Neural progenitor cell (in vitro differentiated cells): Measurements from ENCODE around the gene ENDOU. TPM values are rescaled to one million over a fixed set of nuclear protein-coding genes. Genes with fewer than 3 reads are reported as not detected.

ENCODE experiments used
- DNase-seq: peaks from one replicate; pipeline ENCODE4 v3.0.0-alpha.2; 2016; ENCODE audit warnings: low spot score
- H2AFZ ChIP-seq: fragments of 200-600 bp; sonication (generic); replicated peaks from 2 replicates; pipeline ENCODE4 v1.6.1; 2016; ENCODE audit warnings: antibody characterized with exemption
- H3F3A ChIP-seq: fragments of 200-600 bp; sonication (generic); 2 replicates; pipeline ENCODE4 v1.6.1; 2016; ENCODE audit warnings: antibody characterized with exemption, low read depth
- H3K27ac ChIP-seq: fragments of 200-600 bp; sonication (generic); 2 replicates; pipeline ENCODE4 v1.5.1; 2016; ENCODE audit warnings: mild to moderate bottlenecking
- H3K27me3 ChIP-seq: fragments of 200-600 bp; sonication (generic); 2 replicates; pipeline ENCODE4 v1.6.1; 2016; ENCODE audit warnings: mild to moderate bottlenecking, moderate library complexity
- H3K36me3 ChIP-seq: fragments of 200-600 bp; sonication (generic); 2 replicates; pipeline ENCODE4 v1.5.1; 2016
- H3K4me1 ChIP-seq: fragments of 200-600 bp; sonication (generic); 2 replicates; pipeline ENCODE4 v1.6.1; 2016; ENCODE audit warnings: mixed run types
- H3K4me2 ChIP-seq: fragments of 200-600 bp; sonication (generic); 2 replicates; pipeline ENCODE4 v1.6.1; 2016
- H3K4me3 ChIP-seq: fragments of 200-600 bp; sonication (generic); 2 replicates; pipeline ENCODE4 v1.5.1; 2016
- H3K79me2 ChIP-seq: fragments of 200-600 bp; sonication (generic); 2 replicates; pipeline ENCODE4 v1.6.1; 2016; ENCODE audit warnings: low read depth
- H3K9ac ChIP-seq: fragments of 200-600 bp; sonication (generic); 2 replicates; pipeline ENCODE4 v1.6.1; 2016
- H3K9me3 ChIP-seq: fragments of 200-600 bp; sonication (generic); 2 replicates; pipeline ENCODE4 v1.5.1; 2016; ENCODE audit warnings: low read depth
- H4K20me1 ChIP-seq: fragments of 200-600 bp; sonication (generic); 2 replicates; pipeline ENCODE4 v1.6.1; 2016; ENCODE audit warnings: low read depth
- H3K27ac Mint-ChIP-seq: 3 replicates; pipeline ENCODE4 v1.8.0; 2021; ENCODE audit warnings: mixed read lengths
- H3K27me3 Mint-ChIP-seq: 2 replicates; pipeline ENCODE4 v1.8.0; 2022; ENCODE audit warnings: low read depth, mild to moderate bottlenecking, inconsistent platforms, moderate library complexity, mixed read lengths; ENCODE audit not compliant: insufficient read depth
- H3K36me3 Mint-ChIP-seq: 3 replicates; pipeline ENCODE4 v1.8.0; 2021; ENCODE audit warnings: mixed read lengths
- H3K4me1 Mint-ChIP-seq: 3 replicates; pipeline ENCODE4 v1.8.0; 2021; ENCODE audit warnings: mixed read lengths
- H3K4me3 Mint-ChIP-seq: 3 replicates; pipeline ENCODE4 v1.8.0; 2021; ENCODE audit warnings: mild to moderate bottlenecking, moderate library complexity, mixed read lengths
- H3K9me3 Mint-ChIP-seq: 3 replicates; pipeline ENCODE4 v1.8.0; 2020; ENCODE audit warnings: mixed read lengths
- EZH2 ChIP-seq: fragments of 200-600 bp; sonication (generic); IDR thresholded peaks from 2 replicates; pipeline ENCODE4 v1.6.1; 2017; ENCODE audit warnings: antibody characterized with exemption, mild to moderate bottlenecking, moderate library complexity
- EZH2phosphoT487 ChIP-seq: fragments of 200-600 bp; sonication (generic); IDR thresholded peaks from 2 replicates; pipeline ENCODE4 v1.6.1; 2017; ENCODE audit warnings: antibody characterized with exemption
- total RNA-seq: library from RNA; depleted of rRNA; stranded (reverse); fragments of >200 nt; gene quantifications from 2 replicates; pipeline ENCODE4 v1.2.3, GENCODE V29; 2015; ENCODE audit warnings: low replicate concordance
- TF ChIP-seq, protein P1 (sequence below): fragments of 200-600 bp; sonication (generic); IDR thresholded peaks from 2 replicates; pipeline ENCODE4 v1.5.1; 2017; ENCODE audit warnings: antibody characterized with exemption, mild to moderate bottlenecking

Gene ENDOU
- total RNA-seq, 1 donor from 2014 or later: not detected

DNA sequence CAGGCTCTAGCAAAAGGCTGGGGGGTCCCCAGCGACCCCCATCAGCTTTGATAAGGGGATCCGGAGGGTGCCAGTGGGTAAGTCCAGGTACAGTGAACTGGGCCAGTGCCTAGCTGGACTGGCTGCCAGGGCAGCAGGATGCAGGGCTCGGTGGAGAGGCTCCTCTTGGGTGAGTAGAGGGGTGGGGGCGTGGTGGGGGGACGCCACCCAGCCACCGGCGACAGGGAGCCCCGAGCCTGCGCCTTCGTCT, 33.2 kb upstream of the ENDOU start:
- no peak overlapping the region for H3K27ac ChIP-seq
- peaks cover 14% of the 10 kb centered on the region for H3K27me3 ChIP-seq
- H2AFZ ChIP-seq: peak overlapping the region; percentile 77
- no peaks in the 10 kb centered on the region for H3K79me2 ChIP-seq
- no peaks in the 10 kb centered on the region for H3K36me3 Mint-ChIP-seq
- TF ChIP-seq EZH2: no peak
- TF ChIP-seq, protein P1, sequence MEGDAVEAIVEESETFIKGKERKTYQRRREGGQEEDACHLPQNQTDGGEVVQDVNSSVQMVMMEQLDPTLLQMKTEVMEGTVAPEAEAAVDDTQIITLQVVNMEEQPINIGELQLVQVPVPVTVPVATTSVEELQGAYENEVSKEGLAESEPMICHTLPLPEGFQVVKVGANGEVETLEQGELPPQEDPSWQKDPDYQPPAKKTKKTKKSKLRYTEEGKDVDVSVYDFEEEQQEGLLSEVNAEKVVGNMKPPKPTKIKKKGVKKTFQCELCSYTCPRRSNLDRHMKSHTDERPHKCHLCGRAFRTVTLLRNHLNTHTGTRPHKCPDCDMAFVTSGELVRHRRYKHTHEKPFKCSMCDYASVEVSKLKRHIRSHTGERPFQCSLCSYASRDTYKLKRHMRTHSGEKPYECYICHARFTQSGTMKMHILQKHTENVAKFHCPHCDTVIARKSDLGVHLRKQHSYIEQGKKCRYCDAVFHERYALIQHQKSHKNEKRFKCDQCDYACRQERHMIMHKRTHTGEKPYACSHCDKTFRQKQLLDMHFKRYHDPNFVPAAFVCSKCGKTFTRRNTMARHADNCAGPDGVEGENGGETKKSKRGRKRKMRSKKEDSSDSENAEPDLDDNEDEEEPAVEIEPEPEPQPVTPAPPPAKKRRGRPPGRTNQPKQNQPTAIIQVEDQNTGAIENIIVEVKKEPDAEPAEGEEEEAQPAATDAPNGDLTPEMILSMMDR: no peak
- no peak for TF ChIP-seq EZH2phosphoT487
- peaks cover 24% of the 10 kb centered on the region for H3K4me1 ChIP-seq
- no peaks in the 10 kb centered on the region for H4K20me1 ChIP-seq
- peaks cover 11% of the 10 kb centered on the region for H3K27me3 Mint-ChIP-seq
- H3K27ac Mint-ChIP-seq: no peak overlapping the region
- H3K36me3 ChIP-seq: no peaks in the 10 kb centered on the region
- H3K9ac ChIP-seq: no peak overlapping the region
- H3K4me2 ChIP-seq: peak overlapping the region; percentile 84
- peak overlapping the region; percentile 62 for H3K4me3 ChIP-seq
- no peaks in the 10 kb centered on the region for H3K9me3 ChIP-seq
- H3K9me3 Mint-ChIP-seq: no peaks in the 10 kb centered on the region
- H3K4me3 Mint-ChIP-seq: peak overlapping the region; percentile 79
- H3F3A ChIP-seq: peaks cover 16% of the 10 kb centered on the region
- no peak for DNase-seq
- peaks cover 42% of the 10 kb centered on the region for H3K4me1 Mint-ChIP-seq

GRCh38 chr12:47757840-47758583, 32.7 kb upstream of the ENDOU start:
- Histone ChIP-seq H3K27me3 (peaks cover 14% of the 10 kb centered on the region), H3K4me2 (peak overlapping the region; percentile 84), H3K4me1 (peaks cover 27% of the 10 kb centered on the region), H3F3A (peaks cover 16% of the 10 kb centered on the region), H3K9ac (no peak overlapping the region), H4K20me1 (no peaks in the 10 kb centered on the region), H3K36me3 (no peaks in the 10 kb centered on the region), H3K9me3 (no peaks in the 10 kb centered on the region), H3K4me3 (peak overlapping the region; percentile 62), H3K27ac (no peak overlapping the region), H3K79me2 (no peaks in the 10 kb centered on the region), H2AFZ (peak overlapping the region; percentile 77)
- H3K27ac Mint-ChIP-seq: no peak overlapping the region
- peak; percentile 21 for DNase-seq
- H3K9me3 Mint-ChIP-seq: no peaks in the 10 kb centered on the region
- H3K36me3 Mint-ChIP-seq: no peaks in the 10 kb centered on the region
- TF ChIP-seq, protein P1: no peak
- peaks cover 11% of the 10 kb centered on the region for H3K27me3 Mint-ChIP-seq
- H3K4me3 Mint-ChIP-seq: peak overlapping the region; percentile 79
- peaks cover 39% of the 10 kb centered on the region for H3K4me1 Mint-ChIP-seq

GRCh38 chr12:47757364-47757839, 32.1 kb upstream of the ENDOU start:
- H3K79me2 ChIP-seq: no peaks in the 10 kb centered on the region
- no peaks in the 10 kb centered on the region for H3K36me3 ChIP-seq
- Mint-ChIP-seq H3K27ac (peak overlapping the region; percentile 67), H3K9me3 (no peaks in the 10 kb centered on the region), H3K27me3 (peaks cover 11% of the 10 kb centered on the region), H3K4me1 (peaks cover 39% of the 10 kb centered on the region), H3K4me3 (peak overlapping the region; percentile 33), H3K36me3 (no peaks in the 10 kb centered on the region)
- H3K27ac ChIP-seq: no peak overlapping the region
- H3K4me3 ChIP-seq: no peak overlapping the region
- H4K20me1 ChIP-seq: no peaks in the 10 kb centered on the region
- no peak overlapping the region for H3K9ac ChIP-seq
- H3K4me2 ChIP-seq: peak overlapping the region; percentile 38
- peaks cover 14% of the 10 kb centered on the region for H3K27me3 ChIP-seq
- H3F3A ChIP-seq: peaks cover 16% of the 10 kb centered on the region
- peaks cover 27% of the 10 kb centered on the region for H3K4me1 ChIP-seq
- H3K9me3 ChIP-seq: no peaks in the 10 kb centered on the region
- DNase-seq: peak; percentile 48
- H2AFZ ChIP-seq: no peak overlapping the region
- no peak for TF ChIP-seq EZH2phosphoT487
- TF ChIP-seq, protein P1: no peak
- no peak for TF ChIP-seq EZH2
